Measurements from ENCODE around the gene ZNF407.

GRCh38 chr18:74624466-74624865 lies 26.8 kb downstream of the ZNF407 start:
- no peak for TF ChIP-seq GLI4 (tag by site-specific recombination; IDR thresholded peaks at IDR 0.05)
- TF ChIP-seq CTCF (tag by site-specific recombination; IDR thresholded peaks at IDR 0.05), result no peak
- no peak for TF ChIP-seq ZFP41 (tag by site-specific recombination; IDR thresholded peaks at IDR 0.05; ENCODE audit: borderline replicate concordance)
- TF ChIP-seq SP3 (tag by site-specific recombination; IDR thresholded peaks at IDR 0.05), result no peak
- no peak for TF ChIP-seq ZNF266 (tag by site-specific recombination; IDR thresholded peaks at IDR 0.05; ENCODE audit: low read depth)
- TF ChIP-seq ZSCAN30 (tag by site-specific recombination; IDR thresholded peaks at IDR 0.05), result no peak
- TF ChIP-seq ZNF24 (tag by site-specific recombination; IDR thresholded peaks at IDR 0.05), result no peak
- TF ChIP-seq INSM2 (tag by site-specific recombination; IDR thresholded peaks at IDR 0.05), result no peak
- TF ChIP-seq ZNF571 (tag by site-specific recombination; IDR thresholded peaks at IDR 0.05), result no peak
- no peak for TF ChIP-seq ZNF596 (tag by site-specific recombination; IDR thresholded peaks at IDR 0.05)
- TF ChIP-seq ZNF280D (tag by site-specific recombination; IDR thresholded peaks at IDR 0.05), result no peak
- TF ChIP-seq PRDM6 (tag by site-specific recombination; IDR thresholded peaks at IDR 0.05), result no peak
- no peak for TF ChIP-seq YY1 (tag by site-specific recombination; IDR thresholded peaks at IDR 0.05)
- no peak for TF ChIP-seq ZNF239 (tag by site-specific recombination; IDR thresholded peaks at IDR 0.05)

Data from HEK293 (cell line).